GM23248 (cell line): ENCODE measurements around the gene PIEZO1. TPM values are rescaled to one million over a fixed set of nuclear protein-coding genes. Genes with fewer than 3 reads are reported as not detected.
A peak's percentile ranks its signal among the peaks of the same experiment; 100 is the strongest.

Experiments
- DNase-seq: peaks from one replicate; pipeline ENCODE4 v3.0.0-alpha.2; 2015
- H2AFZ ChIP-seq: fragments of 200-600 bp; sonication (generic); 2 replicates; pipeline ENCODE4 v1.6.1; 2016; ENCODE audit warnings: antibody characterized with exemption
- H3F3A ChIP-seq: fragments of 200-600 bp; sonication (generic); 2 replicates; pipeline ENCODE4 v1.6.1; 2016; ENCODE audit warnings: mild to moderate bottlenecking, antibody characterized with exemption, mixed run types; ENCODE audit not compliant: insufficient read depth
- H3K27ac ChIP-seq: fragments of 200-600 bp; sonication (generic); 2 replicates; pipeline ENCODE4 v1.5.1; 2016; ENCODE audit warnings: mild to moderate bottlenecking
- H3K27me3 ChIP-seq: fragments of 200-600 bp; sonication (generic); replicated peaks from 2 replicates; pipeline ENCODE4 v1.6.1; 2016; ENCODE audit warnings: mild to moderate bottlenecking; ENCODE audit not compliant: insufficient read depth
- H3K36me3 ChIP-seq: fragments of 200-600 bp; sonication (generic); 2 replicates; pipeline ENCODE4 v1.6.1; 2016; ENCODE audit warnings: low read depth, mild to moderate bottlenecking
- H3K4me1 ChIP-seq: fragments of 200-600 bp; sonication (generic); 2 replicates; pipeline ENCODE4 v1.6.1; 2016; ENCODE audit warnings: mild to moderate bottlenecking; ENCODE audit not compliant: insufficient read depth
- H3K4me2 ChIP-seq: fragments of 200-600 bp; sonication (generic); one replicate; pipeline ENCODE4 v1.6.1; 2016; ENCODE audit warnings: mild to moderate bottlenecking; ENCODE audit not compliant: unreplicated experiment
- H3K4me3 ChIP-seq: fragments of 200-600 bp; sonication (generic); 2 replicates; pipeline ENCODE4 v1.5.1; 2016; ENCODE audit warnings: mild to moderate bottlenecking
- H3K79me2 ChIP-seq: fragments of 200-600 bp; sonication (generic); 2 replicates; pipeline ENCODE4 v1.6.1; 2016; ENCODE audit warnings: mild to moderate bottlenecking; ENCODE audit not compliant: insufficient read depth
- H3K9ac ChIP-seq: fragments of 200-600 bp; sonication (generic); 2 replicates; pipeline ENCODE4 v1.6.1; 2016; ENCODE audit warnings: mild to moderate bottlenecking
- H3K9me2 ChIP-seq: fragments of 200-600 bp; sonication (generic); 2 replicates; pipeline ENCODE4 v1.6.1; 2016; ENCODE audit warnings: mixed run types, mild to moderate bottlenecking, moderate library complexity; ENCODE audit not compliant: insufficient read depth
- H3K9me3 ChIP-seq: fragments of 200-600 bp; sonication (generic); one replicate; pipeline ENCODE4 v1.6.1; 2017; ENCODE audit warnings: low read depth
- H4K20me1 ChIP-seq: fragments of 200-600 bp; sonication (generic); 2 replicates; pipeline ENCODE4 v1.6.0; 2016; ENCODE audit not compliant: insufficient read depth
- EZH2 ChIP-seq: fragments of 200-600 bp; sonication (generic); IDR thresholded peaks from 2 replicates; pipeline ENCODE4 v1.6.1; 2018; ENCODE audit warnings: antibody characterized with exemption, mild to moderate bottlenecking; ENCODE audit not compliant: insufficient read depth, poor library complexity, severe bottlenecking
- EZH2phosphoT487 ChIP-seq: fragments of 200-600 bp; sonication (generic); IDR thresholded peaks from 2 replicates; pipeline ENCODE4 v1.6.1; 2018; ENCODE audit warnings: antibody characterized with exemption, moderate library complexity, mild to moderate bottlenecking, low read depth; ENCODE audit not compliant: insufficient read depth
- WGBS, 2 experiments: methylation state at CpG; one replicate each; pipeline ENCODE4 v1.1.6; 2015 to 2017; ENCODE audit warnings: low lambda C conversion rate in 2 of 2, low coverage in 1 of 2; ENCODE audit errors: missing lambda C conversion rate in 2 of 2; 5-methylcytosine and 5-hydroxymethylcytosine counted together
- in situ Hi-C: fragments of 300-500 bp; cut with MboI; formaldehyde crosslinking; loops from 2 replicates; pipeline ENCODE4 v1.15.0; 2020
- polyA plus RNA-seq: library from polyadenylated mRNA; unstranded; fragments of >200 nt; fragmentation: Nextera tagmentation; extraction: Ambion mirVana; gene quantifications from 2 replicates; pipeline ENCODE4 v1.2.1, GENCODE V29; 2016
- total RNA-seq: library from RNA; depleted of rRNA; stranded (reverse); fragments of >200 nt; shearing (Covaris generic); gene quantifications from 2 replicates; pipeline ENCODE4 v1.2.3, GENCODE V29; 2014

PIEZO1 gene
- total and polyA plus RNA-seq, 2 experiments from 2014 or later = 95.3 to 223 TPM

GRCh38 chr16:88767546-88768070 is 17.4 kb downstream of the PIEZO1 start:
- in situ Hi-C loops = no loop called here

GRCh38 chr16:88766975-88767374 is 18.0 kb downstream of the PIEZO1 start:
- in situ Hi-C loops = no loop called here
- Histone ChIP-seq H3K9me2 (no peaks in the 10 kb centered on the region), H3K4me3 (no peak overlapping the region), H3K79me2 (peaks cover 100% of the 10 kb centered on the region), H3K4me1 (peaks cover 11% of the 10 kb centered on the region), H3K27me3 (no peaks in the 10 kb centered on the region), H3K4me2 (no peak overlapping the region), H3K27ac (no peak overlapping the region), H3K9me3 (no peaks in the 10 kb centered on the region), H2AFZ (no peak overlapping the region), H4K20me1 (peaks cover 4% of the 10 kb centered on the region; the same call in 1 of the 2 replicates), H3K9ac (no peak overlapping the region), H3F3A (no peaks in the 10 kb centered on the region; the same call in 1 of the 2 replicates), H3K36me3 (no peaks in the 10 kb centered on the region; the same call in 1 of the 2 replicates)
- DNase-seq = no peak
- WGBS, 2 experiments = 96 to 97% methylated on average over 11 of the region's 11 CpGs
- TF ChIP-seq EZH2phosphoT487 = no peak
- TF ChIP-seq EZH2 = no peak

More at GRCh38 chr16:88767546-88768070, 17.4 kb downstream of the PIEZO1 start:
- peaks cover 4% of the 10 kb centered on the region; the same call in 1 of the 2 replicates for H4K20me1 ChIP-seq
- H3K9me3 ChIP-seq = no peaks in the 10 kb centered on the region
- H3K36me3 ChIP-seq = no peaks in the 10 kb centered on the region; the same call in 1 of the 2 replicates
- H3K4me3 ChIP-seq = no peak overlapping the region
- no peaks in the 10 kb centered on the region for H3K9me2 ChIP-seq
- no peak for DNase-seq
- peaks cover 17% of the 10 kb centered on the region for H3K4me1 ChIP-seq
- WGBS, 2 experiments = 90 to 91% methylated on average over 6 to 12 of the region's 12 CpGs
- H3K4me2 ChIP-seq = no peak overlapping the region
- TF ChIP-seq EZH2phosphoT487 (no peak), EZH2 (no peak)
- peak overlapping the region; percentile 37; the same call in 1 of the 2 replicates for H3K9ac ChIP-seq
- H3K27me3 ChIP-seq = no peaks in the 10 kb centered on the region
- H2AFZ ChIP-seq = no peak overlapping the region
- 0 out of 2 replicates have a peak overlapping the region, but pooled peaks have one; percentile 15 for H3K27ac ChIP-seq
- no peaks in the 10 kb centered on the region; the same call in 1 of the 2 replicates for H3F3A ChIP-seq
- H3K79me2 ChIP-seq = peaks cover 100% of the 10 kb centered on the region

- Histone ChIP-seq H2AFZ (no peak overlapping the region), H3K36me3 (no peaks in the 10 kb centered on the region; the same call in 1 of the 2 replicates), H3K27ac (no peak overlapping the region), H3F3A (no peaks in the 10 kb centered on the region), H3K4me2 (no peak overlapping the region), H3K9ac (no peak overlapping the region), H3K79me2 (peaks cover 100% of the 10 kb centered on the region), H3K9me2 (no peaks in the 10 kb centered on the region), H3K27me3 (no peaks in the 10 kb centered on the region), H3K9me3 (no peaks in the 10 kb centered on the region), H3K4me1 (peaks cover 10% of the 10 kb centered on the region; the same call in 1 of the 2 replicates), H3K4me3 (no peak overlapping the region), H4K20me1 (peaks cover 4% of the 10 kb centered on the region; the same call in 1 of the 2 replicates)
- WGBS, 2 experiments = 84 to 92% methylated on average over 9 of the region's 9 CpGs
- peak; percentile 36 for DNase-seq
- in situ Hi-C loops = no loop called here
- no peak for TF ChIP-seq EZH2
- TF ChIP-seq EZH2phosphoT487 = no peak
These were observed 20.1 kb downstream of the PIEZO1 start for GRCh38 chr16:88764913-88765349.

GRCh38 chr16:88764080-88764479 is 20.9 kb downstream of the PIEZO1 start:
- DNase-seq = no peak
- no peaks in the 10 kb centered on the region for H3K27me3 ChIP-seq
- TF ChIP-seq EZH2phosphoT487 (no peak), EZH2 (no peak)
- peaks cover 10% of the 10 kb centered on the region; the same call in 1 of the 2 replicates for H3K4me1 ChIP-seq
- in situ Hi-C loops = no loop called here
- 96 to 99% methylated on average over 16 to 19 of the region's 19 CpGs for whole genome bisulfite sequencing, 2 experiments
- no peaks in the 10 kb centered on the region; the same call in 1 of the 2 replicates for H3K36me3 ChIP-seq
- no peak overlapping the region for H3K4me2 ChIP-seq
- no peak overlapping the region for H2AFZ ChIP-seq
- H3K4me3 ChIP-seq = no peak overlapping the region
- peaks cover 100% of the 10 kb centered on the region for H3K79me2 ChIP-seq
- no peaks in the 10 kb centered on the region for H3F3A ChIP-seq
- peaks cover 8% of the 10 kb centered on the region for H4K20me1 ChIP-seq
- H3K9me3 ChIP-seq = no peaks in the 10 kb centered on the region
- H3K27ac ChIP-seq = no peak overlapping the region
- H3K9ac ChIP-seq = no peak overlapping the region
- H3K9me2 ChIP-seq = no peaks in the 10 kb centered on the region
